Daoy (cell line): Measurements from ENCODE around the gene OLFML1. TPM values are rescaled to one million over a fixed set of nuclear protein-coding genes. Genes with fewer than 3 reads are reported as not detected.

ENCODE experiments used
- DNase-seq: peaks from one replicate; pipeline ENCODE4 v3.0.0-alpha.2; 2015; ENCODE audit warnings: low read depth
- total RNA-seq: library from RNA; depleted of rRNA; stranded (reverse); fragments of >200 nt; shearing (Covaris generic); gene quantifications from 2 replicates; pipeline ENCODE4 v1.2.3, GENCODE V29; 2014; rRNA removed

Gene OLFML1
- total RNA-seq, 1 experiment from 2014 or later, result not detected

DNA sequence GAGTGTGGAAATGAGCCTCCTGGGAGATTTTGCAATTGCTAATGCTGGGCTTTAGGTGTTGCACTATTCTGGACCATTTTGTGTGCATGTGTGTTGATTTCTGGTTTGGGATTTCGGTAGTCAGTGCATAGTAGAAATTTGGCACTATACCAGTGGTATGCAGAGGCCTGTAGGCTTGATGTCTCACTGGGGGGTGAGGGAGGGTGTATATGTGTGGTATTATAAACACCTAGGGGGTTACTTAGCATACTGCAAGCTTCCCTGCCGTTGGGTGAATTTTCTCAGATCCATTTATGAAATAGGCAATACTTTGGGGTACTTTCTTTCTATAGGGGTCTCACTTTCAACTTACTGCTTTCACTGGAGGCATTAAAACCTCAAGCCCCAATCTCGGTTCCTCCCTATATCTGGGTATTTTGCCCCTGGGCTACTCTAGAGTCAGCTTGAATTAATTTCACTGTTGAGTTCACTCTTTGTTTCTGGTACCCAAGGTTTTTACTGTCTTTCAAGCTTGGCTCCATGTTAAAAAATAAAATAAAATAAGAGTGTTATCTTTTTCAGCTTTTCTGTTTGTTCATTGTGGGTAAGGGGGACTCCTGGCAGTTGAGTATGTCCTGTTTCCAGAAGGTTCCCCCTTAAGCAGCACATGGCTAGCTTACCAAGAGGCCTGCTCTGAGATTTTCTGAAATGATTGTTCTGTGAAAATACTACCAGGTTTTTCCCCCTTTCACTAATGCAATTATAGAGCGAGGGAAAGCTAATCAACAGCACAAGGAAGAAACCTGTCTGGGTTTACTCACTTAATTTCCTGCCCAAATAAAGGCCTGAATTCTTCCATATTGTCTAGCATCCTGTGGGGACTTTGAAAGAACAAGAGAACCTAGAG is 74.3 kb downstream of the OLFML1 start:
- DNase-seq, result no peak

Other genes with a start within 250 kb of the OLFML1 start
- gene SYT9, start 233.6 kb upstream of the OLFML1 start, total RNA-seq, result 1.8 and 2.0 TPM in 2 replicates
- 2.2 and 4.2 TPM in 2 replicates for gene PPFIBP2, start 28.5 kb downstream of the OLFML1 start, total RNA-seq
- 1.1 and 3.2 TPM in 2 replicates for gene CYB5R2, start 188.0 kb downstream of the OLFML1 start, total RNA-seq
- not detected in 2 replicates for gene OVCH2, start 221.0 kb downstream of the OLFML1 start, total RNA-seq